ENCODE results near the gene HECA. TPM values are rescaled to one million over a fixed set of nuclear protein-coding genes. Genes with fewer than 3 reads are reported as not detected.

The HECA gene
- total and polyA plus RNA-seq, 2 experiments from 2014 or later = 2.4 to 8.1 TPM

DNA sequence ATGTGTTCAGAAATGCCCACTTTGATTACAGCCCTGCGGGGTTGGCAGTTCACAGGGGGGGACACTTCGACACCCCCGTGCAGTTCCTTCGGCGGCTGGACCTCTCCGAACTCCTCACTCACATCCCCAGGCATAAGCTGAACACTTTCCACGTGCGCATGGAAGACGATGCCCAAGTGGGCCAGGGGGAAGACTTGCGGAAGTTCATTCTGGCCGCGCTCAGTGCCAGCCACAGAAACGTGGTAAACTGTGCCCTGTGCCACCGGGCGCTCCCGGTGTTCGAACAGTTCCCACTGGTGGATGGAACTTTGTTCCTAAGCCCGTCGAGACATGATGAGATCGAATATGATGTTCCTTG is 32.1 kb downstream of the HECA start (continued):
- no peak for TF ChIP-seq EZH2 (IDR thresholded peaks at IDR 0.05; ENCODE audit: low read depth, unreplicated experiment)
- no peak for TF ChIP-seq CREB1 (CRISPR knock-in tag; IDR thresholded peaks at IDR 0.05; ENCODE audit: low read depth)
- TF ChIP-seq EZH2phosphoT487 (IDR thresholded peaks at IDR 0.05; ENCODE audit: unreplicated experiment) = no peak
- no peak for TF ChIP-seq POLR2AphosphoS5 (IDR thresholded peaks at IDR 0.05; ENCODE audit: low read depth)
- TF ChIP-seq, protein P1, sequence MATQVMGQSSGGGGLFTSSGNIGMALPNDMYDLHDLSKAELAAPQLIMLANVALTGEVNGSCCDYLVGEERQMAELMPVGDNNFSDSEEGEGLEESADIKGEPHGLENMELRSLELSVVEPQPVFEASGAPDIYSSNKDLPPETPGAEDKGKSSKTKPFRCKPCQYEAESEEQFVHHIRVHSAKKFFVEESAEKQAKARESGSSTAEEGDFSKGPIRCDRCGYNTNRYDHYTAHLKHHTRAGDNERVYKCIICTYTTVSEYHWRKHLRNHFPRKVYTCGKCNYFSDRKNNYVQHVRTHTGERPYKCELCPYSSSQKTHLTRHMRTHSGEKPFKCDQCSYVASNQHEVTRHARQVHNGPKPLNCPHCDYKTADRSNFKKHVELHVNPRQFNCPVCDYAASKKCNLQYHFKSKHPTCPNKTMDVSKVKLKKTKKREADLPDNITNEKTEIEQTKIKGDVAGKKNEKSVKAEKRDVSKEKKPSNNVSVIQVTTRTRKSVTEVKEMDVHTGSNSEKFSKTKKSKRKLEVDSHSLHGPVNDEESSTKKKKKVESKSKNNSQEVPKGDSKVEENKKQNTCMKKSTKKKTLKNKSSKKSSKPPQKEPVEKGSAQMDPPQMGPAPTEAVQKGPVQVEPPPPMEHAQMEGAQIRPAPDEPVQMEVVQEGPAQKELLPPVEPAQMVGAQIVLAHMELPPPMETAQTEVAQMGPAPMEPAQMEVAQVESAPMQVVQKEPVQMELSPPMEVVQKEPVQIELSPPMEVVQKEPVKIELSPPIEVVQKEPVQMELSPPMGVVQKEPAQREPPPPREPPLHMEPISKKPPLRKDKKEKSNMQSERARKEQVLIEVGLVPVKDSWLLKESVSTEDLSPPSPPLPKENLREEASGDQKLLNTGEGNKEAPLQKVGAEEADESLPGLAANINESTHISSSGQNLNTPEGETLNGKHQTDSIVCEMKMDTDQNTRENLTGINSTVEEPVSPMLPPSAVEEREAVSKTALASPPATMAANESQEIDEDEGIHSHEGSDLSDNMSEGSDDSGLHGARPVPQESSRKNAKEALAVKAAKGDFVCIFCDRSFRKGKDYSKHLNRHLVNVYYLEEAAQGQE (IDR thresholded peaks at IDR 0.05; ENCODE audit: unreplicated experiment) = no peak
- TF ChIP-seq, protein P2, sequence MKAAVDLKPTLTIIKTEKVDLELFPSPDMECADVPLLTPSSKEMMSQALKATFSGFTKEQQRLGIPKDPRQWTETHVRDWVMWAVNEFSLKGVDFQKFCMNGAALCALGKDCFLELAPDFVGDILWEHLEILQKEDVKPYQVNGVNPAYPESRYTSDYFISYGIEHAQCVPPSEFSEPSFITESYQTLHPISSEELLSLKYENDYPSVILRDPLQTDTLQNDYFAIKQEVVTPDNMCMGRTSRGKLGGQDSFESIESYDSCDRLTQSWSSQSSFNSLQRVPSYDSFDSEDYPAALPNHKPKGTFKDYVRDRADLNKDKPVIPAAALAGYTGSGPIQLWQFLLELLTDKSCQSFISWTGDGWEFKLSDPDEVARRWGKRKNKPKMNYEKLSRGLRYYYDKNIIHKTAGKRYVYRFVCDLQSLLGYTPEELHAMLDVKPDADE (IDR thresholded peaks at IDR 0.05) = no peak

DNA sequence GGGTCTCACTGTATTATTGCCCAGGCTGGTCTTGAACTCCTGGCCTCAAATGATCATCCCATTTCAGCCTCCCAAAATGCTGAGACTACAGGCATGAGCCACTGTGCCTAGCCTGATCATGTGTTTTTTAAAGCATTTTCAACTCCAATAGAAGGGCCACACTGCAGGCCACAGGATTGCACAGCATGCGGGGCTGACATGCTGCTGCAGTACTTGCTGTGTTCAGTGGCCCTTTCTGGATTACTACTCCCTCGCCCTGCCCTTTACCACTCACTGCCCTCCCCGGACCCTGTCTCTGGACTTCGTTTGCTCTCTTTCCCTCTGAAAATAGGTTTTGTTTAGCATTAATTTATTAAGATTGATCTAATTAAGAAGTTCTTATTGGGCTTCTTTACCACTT is 37.3 kb downstream of the HECA start:
- Histone ChIP-seq H2AFZ (no peak overlapping the region), H3K27me3 (ENCODE audit: insufficient read depth) (no peaks in the 10 kb centered on the region), H4K20me1 (replicated peaks; ENCODE audit: insufficient read depth) (no peaks in the 10 kb centered on the region), H3K4me2 (no peak overlapping the region), H3K27ac (ENCODE audit: low read depth) (no peak overlapping the region), H3K79me2 (replicated peaks; ENCODE audit: insufficient read depth) (no peaks in the 10 kb centered on the region; the same call in 1 of the 2 replicates), H3F3A (replicated peaks; ENCODE audit: low read depth) (no peaks in the 10 kb centered on the region), H3K4me1 (ENCODE audit: insufficient read depth) (peaks cover 5% of the 10 kb centered on the region), H3K9me2 (ENCODE audit: insufficient read depth) (no peaks in the 10 kb centered on the region), H3K4me3 (no peak overlapping the region), H3K36me3 (ENCODE audit: insufficient read depth) (no peaks in the 10 kb centered on the region)
- no peak for ATAC-seq
- no peak overlapping the region for H3K27ac Mint-ChIP-seq
- H3K9me3 Mint-ChIP-seq = no peaks in the 10 kb centered on the region
- peaks cover 2% of the 10 kb centered on the region for H3K27me3 Mint-ChIP-seq (ENCODE audit: insufficient read depth, low read depth, poor library complexity)
- H3K4me3 Mint-ChIP-seq = no peak overlapping the region
- peaks cover 7% of the 10 kb centered on the region for H3K4me1 Mint-ChIP-seq
- no peak for DNase-seq (ENCODE audit: low spot score)
- H3K36me3 Mint-ChIP-seq (ENCODE audit: low read depth) = 0 out of 3 replicates have a peak, but pooled peaks cover 1% of the 10 kb centered on the region
- TF ChIP-seq POLR2AphosphoS5 (IDR thresholded peaks at IDR 0.05; ENCODE audit: low read depth) (no peak), ZNF331 (CRISPR knock-in tag; IDR thresholded peaks at IDR 0.05; ENCODE audit: low read depth) (no peak), EZH2 (IDR thresholded peaks at IDR 0.05; ENCODE audit: low read depth, unreplicated experiment) (no peak), STAT1 (IDR thresholded peaks at IDR 0.05; ENCODE audit: unreplicated experiment) (no peak)
- TF ChIP-seq, protein P1 (IDR thresholded peaks at IDR 0.05; ENCODE audit: unreplicated experiment) = no peak
- TF ChIP-seq, protein P2 (IDR thresholded peaks at IDR 0.05) = no peak

Data from GM23338 (cell line).